Sigmoid colon (tissue), 4 donors: ENCODE data around the gene MAGEA2B.
"Not testable (repeated sequence)": the region's sequence is repeated elsewhere in the genome, so short reads cannot be mapped to it uniquely, and the experiment has no call there.

ENCODE experiments used
- POLR2A ChIP-seq, 2 donors: fragments of 450-650 bp; IDR thresholded peaks; one replicate each; pipeline ENCODE4 v1.6.1; 2016; ENCODE audit warnings: antibody characterized with exemption in 2 of 2, mild to moderate bottlenecking in 2 of 2, moderate library complexity in 2 of 2
- POLR2AphosphoS5 ChIP-seq, 4 donors: sonication (generic); formaldehyde crosslinking; IDR thresholded peaks; one replicate each; pipeline ENCODE4 v1.6.1; 2017; ENCODE audit warnings: antibody characterized with exemption in 4 of 4
- TF ChIP-seq, protein P1 (sequence below), 4 experiments: fragments of 450-650 bp in 3 of 4; fragments of 200-600 bp in 1 of 4; IDR thresholded peaks; one replicate each; pipeline ENCODE4 v1.5.1; 2016 to 2019; ENCODE audit warnings: antibody characterized with exemption in 4 of 4, mild to moderate bottlenecking in 3 of 4, moderate library complexity in 2 of 4

DNA sequence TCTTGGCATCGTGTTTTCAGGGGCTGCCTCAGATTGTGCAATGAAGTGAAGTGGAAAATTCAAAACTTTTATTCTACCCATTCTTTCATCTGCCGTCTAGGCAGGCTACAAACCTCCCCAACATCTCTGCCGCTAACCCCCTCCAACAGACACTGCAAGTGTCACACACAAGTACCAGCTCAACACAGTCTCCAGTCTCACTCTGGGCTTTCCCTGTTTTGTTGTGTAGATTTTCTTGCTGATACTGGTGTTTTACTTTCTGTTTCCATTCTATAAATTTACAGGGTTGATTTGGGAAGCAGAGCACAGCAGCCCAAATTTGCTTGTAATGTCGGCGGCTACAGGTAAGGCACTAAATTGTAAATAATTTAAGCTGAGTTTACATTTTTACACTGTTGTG lies 40.4 kb downstream of the MAGEA2B start:
- TF ChIP-seq POLR2A, POLR2AphosphoS5 (IDR thresholded peaks at IDR 0.05): not testable (repeated sequence)
- TF ChIP-seq, protein P1, sequence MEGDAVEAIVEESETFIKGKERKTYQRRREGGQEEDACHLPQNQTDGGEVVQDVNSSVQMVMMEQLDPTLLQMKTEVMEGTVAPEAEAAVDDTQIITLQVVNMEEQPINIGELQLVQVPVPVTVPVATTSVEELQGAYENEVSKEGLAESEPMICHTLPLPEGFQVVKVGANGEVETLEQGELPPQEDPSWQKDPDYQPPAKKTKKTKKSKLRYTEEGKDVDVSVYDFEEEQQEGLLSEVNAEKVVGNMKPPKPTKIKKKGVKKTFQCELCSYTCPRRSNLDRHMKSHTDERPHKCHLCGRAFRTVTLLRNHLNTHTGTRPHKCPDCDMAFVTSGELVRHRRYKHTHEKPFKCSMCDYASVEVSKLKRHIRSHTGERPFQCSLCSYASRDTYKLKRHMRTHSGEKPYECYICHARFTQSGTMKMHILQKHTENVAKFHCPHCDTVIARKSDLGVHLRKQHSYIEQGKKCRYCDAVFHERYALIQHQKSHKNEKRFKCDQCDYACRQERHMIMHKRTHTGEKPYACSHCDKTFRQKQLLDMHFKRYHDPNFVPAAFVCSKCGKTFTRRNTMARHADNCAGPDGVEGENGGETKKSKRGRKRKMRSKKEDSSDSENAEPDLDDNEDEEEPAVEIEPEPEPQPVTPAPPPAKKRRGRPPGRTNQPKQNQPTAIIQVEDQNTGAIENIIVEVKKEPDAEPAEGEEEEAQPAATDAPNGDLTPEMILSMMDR (IDR thresholded peaks at IDR 0.05) = not testable (repeated sequence)
